Measurements from ENCODE around the gene ADAMTSL5.

The ADAMTSL5 gene

DNA sequence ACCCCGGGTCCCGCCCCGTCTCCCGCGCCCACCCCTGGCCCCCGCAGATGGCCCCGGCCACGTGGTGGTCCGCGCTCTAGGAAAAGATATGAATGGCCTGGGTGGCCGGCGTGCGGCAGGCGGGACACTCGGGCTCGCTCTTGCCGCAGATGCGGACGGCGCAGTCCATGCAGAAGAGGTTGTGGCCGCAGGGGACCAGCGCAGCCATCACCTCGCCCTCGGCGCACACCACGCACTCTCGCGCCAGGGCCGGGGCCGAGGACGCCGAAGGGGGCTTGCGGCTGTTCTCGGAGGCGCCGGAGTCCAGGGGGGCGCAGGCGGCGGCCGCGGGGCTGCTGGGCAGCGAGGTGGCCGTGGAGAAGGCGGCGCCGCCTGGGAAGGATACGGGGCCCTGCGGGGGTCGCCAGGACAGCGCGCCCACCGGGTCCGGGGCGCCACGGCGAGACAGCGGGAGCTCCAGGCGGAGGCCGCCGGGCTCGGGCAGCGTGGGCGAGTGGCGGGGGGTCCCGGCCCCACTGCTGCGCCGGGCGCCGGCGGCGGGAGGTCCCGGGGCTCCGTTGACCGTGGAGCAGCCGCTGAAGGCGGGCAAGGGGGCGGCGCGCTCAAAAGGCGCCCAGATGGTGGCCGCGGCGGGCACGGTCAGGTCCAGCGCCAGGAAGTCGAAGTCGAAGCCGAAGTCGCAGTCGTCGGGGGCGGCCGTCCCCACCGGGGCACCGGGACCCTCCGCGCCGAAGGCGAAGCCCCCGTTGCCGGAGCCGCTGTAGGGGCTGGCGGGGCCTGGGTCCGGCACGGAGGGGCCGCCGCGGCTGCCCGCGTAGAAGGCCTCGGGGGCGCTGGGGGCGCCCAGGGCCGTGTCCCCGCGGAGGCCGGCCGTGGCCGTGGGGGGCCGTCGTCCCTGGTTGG, 42.9 kb upstream of the ADAMTSL5 start:
- no peak for TF ChIP-seq TCF4 (CRISPR knock-in tag; IDR thresholded peaks at IDR 0.05; ENCODE audit: borderline replicate concordance)
- TF ChIP-seq ZC3H10 (CRISPR knock-in tag; IDR thresholded peaks at IDR 0.05), result no peak
- TF ChIP-seq TOX (CRISPR knock-in tag; IDR thresholded peaks at IDR 0.05; ENCODE audit: borderline replicate concordance), result no peak
- TF ChIP-seq, protein P1, sequence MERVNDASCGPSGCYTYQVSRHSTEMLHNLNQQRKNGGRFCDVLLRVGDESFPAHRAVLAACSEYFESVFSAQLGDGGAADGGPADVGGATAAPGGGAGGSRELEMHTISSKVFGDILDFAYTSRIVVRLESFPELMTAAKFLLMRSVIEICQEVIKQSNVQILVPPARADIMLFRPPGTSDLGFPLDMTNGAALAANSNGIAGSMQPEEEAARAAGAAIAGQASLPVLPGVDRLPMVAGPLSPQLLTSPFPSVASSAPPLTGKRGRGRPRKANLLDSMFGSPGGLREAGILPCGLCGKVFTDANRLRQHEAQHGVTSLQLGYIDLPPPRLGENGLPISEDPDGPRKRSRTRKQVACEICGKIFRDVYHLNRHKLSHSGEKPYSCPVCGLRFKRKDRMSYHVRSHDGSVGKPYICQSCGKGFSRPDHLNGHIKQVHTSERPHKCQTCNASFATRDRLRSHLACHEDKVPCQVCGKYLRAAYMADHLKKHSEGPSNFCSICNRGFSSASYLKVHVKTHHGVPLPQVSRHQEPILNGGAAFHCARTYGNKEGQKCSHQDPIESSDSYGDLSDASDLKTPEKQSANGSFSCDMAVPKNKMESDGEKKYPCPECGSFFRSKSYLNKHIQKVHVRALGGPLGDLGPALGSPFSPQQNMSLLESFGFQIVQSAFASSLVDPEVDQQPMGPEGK (CRISPR knock-in tag; IDR thresholded peaks at IDR 0.05; ENCODE audit: borderline replicate concordance), result no peak
- TF ChIP-seq ARNTL (CRISPR knock-in tag; IDR thresholded peaks at IDR 0.05; ENCODE audit: borderline replicate concordance, low read depth), result no peak
- TF ChIP-seq ISL1 (CRISPR knock-in tag; IDR thresholded peaks at IDR 0.05), result no peak
- no peak for TF ChIP-seq ZNF565 (CRISPR knock-in tag; conservative IDR thresholded peaks at IDR 0.05; ENCODE audit: low read depth)
- no peak for TF ChIP-seq ZFP30 (CRISPR knock-in tag; IDR thresholded peaks at IDR 0.05)
- no peak for TF ChIP-seq ZFP3 (CRISPR knock-in tag; IDR thresholded peaks at IDR 0.05)
- TF ChIP-seq ZNF8 (CRISPR knock-in tag; IDR thresholded peaks at IDR 0.05), result no peak
- TF ChIP-seq, protein P2, sequence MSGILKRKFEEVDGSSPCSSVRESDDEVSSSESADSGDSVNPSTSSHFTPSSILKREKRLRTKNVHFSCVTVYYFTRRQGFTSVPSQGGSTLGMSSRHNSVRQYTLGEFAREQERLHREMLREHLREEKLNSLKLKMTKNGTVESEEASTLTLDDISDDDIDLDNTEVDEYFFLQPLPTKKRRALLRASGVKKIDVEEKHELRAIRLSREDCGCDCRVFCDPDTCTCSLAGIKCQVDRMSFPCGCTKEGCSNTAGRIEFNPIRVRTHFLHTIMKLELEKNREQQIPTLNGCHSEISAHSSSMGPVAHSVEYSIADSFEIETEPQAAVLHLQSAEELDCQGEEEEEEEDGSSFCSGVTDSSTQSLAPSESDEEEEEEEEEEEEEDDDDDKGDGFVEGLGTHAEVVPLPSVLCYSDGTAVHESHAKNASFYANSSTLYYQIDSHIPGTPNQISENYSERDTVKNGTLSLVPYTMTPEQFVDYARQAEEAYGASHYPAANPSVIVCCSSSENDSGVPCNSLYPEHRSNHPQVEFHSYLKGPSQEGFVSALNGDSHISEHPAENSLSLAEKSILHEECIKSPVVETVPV (CRISPR knock-in tag; IDR thresholded peaks at IDR 0.05), result no peak
- TF ChIP-seq, protein P3, sequence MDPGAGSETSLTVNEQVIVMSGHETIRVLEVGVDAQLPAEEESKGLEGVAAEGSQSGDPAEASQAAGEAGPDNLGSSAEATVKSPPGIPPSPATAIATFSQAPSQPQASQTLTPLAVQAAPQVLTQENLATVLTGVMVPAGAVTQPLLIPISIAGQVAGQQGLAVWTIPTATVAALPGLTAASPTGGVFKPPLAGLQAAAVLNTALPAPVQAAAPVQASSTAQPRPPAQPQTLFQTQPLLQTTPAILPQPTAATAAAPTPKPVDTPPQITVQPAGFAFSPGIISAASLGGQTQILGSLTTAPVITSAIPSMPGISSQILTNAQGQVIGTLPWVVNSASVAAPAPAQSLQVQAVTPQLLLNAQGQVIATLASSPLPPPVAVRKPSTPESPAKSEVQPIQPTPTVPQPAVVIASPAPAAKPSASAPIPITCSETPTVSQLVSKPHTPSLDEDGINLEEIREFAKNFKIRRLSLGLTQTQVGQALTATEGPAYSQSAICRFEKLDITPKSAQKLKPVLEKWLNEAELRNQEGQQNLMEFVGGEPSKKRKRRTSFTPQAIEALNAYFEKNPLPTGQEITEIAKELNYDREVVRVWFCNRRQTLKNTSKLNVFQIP (CRISPR knock-in tag; IDR thresholded peaks at IDR 0.05; ENCODE audit: borderline replicate concordance, low read depth), result no peak
- TF ChIP-seq PPARA (CRISPR knock-in tag; IDR thresholded peaks at IDR 0.05; ENCODE audit: borderline replicate concordance), result no peak
- no peak for TF ChIP-seq ESRRG (CRISPR knock-in tag; IDR thresholded peaks at IDR 0.05)
- TF ChIP-seq, protein P4, sequence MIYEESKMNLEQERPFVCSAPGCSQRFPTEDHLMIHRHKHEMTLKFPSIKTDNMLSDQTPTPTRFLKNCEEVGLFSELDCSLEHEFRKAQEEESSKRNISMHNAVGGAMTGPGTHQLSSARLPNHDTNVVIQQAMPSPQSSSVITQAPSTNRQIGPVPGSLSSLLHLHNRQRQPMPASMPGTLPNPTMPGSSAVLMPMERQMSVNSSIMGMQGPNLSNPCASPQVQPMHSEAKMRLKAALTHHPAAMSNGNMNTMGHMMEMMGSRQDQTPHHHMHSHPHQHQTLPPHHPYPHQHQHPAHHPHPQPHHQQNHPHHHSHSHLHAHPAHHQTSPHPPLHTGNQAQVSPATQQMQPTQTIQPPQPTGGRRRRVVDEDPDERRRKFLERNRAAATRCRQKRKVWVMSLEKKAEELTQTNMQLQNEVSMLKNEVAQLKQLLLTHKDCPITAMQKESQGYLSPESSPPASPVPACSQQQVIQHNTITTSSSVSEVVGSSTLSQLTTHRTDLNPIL (CRISPR knock-in tag; IDR thresholded peaks at IDR 0.05; ENCODE audit: low read depth), result no peak
- TF ChIP-seq OSR1 (CRISPR knock-in tag; IDR thresholded peaks at IDR 0.05), result no peak
- TF ChIP-seq SNAI2 (CRISPR knock-in tag; IDR thresholded peaks at IDR 0.05), result no peak
- TF ChIP-seq GLIS3 (CRISPR knock-in tag; IDR thresholded peaks at IDR 0.05), result no peak
- no peak for ATAC-seq

DNA sequence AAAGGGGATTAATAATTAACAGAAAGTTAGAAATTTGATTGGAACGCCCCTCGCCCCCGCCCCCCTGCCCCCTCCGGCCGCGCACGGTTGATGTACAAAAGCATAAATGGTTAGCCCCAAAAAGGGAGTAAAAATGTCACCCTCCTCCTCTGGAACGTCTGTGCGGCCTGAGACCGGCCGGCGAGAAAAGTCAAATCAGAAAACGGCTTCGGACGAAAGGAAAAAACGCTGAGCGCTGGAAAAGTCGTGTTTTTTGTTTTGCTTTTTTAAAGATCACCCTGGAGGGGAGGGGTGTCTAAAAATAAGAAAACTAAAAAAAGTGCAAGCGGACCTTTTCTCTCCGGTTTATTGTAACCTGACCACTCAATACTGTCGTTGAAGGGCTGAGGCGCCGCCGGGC, 42.1 kb upstream of the ADAMTSL5 start:
- no peak for ATAC-seq
- no peak for TF ChIP-seq ESRRG (CRISPR knock-in tag; IDR thresholded peaks at IDR 0.05)
- TF ChIP-seq ARNTL (CRISPR knock-in tag; IDR thresholded peaks at IDR 0.05; ENCODE audit: borderline replicate concordance, low read depth), result no peak
- TF ChIP-seq, protein P5, sequence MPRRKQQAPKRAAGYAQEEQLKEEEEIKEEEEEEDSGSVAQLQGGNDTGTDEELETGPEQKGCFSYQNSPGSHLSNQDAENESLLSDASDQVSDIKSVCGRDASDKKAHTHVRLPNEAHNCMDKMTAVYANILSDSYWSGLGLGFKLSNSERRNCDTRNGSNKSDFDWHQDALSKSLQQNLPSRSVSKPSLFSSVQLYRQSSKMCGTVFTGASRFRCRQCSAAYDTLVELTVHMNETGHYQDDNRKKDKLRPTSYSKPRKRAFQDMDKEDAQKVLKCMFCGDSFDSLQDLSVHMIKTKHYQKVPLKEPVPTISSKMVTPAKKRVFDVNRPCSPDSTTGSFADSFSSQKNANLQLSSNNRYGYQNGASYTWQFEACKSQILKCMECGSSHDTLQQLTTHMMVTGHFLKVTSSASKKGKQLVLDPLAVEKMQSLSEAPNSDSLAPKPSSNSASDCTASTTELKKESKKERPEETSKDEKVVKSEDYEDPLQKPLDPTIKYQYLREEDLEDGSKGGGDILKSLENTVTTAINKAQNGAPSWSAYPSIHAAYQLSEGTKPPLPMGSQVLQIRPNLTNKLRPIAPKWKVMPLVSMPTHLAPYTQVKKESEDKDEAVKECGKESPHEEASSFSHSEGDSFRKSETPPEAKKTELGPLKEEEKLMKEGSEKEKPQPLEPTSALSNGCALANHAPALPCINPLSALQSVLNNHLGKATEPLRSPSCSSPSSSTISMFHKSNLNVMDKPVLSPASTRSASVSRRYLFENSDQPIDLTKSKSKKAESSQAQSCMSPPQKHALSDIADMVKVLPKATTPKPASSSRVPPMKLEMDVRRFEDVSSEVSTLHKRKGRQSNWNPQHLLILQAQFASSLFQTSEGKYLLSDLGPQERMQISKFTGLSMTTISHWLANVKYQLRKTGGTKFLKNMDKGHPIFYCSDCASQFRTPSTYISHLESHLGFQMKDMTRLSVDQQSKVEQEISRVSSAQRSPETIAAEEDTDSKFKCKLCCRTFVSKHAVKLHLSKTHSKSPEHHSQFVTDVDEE (CRISPR knock-in tag; IDR thresholded peaks at IDR 0.05), result no peak
- no peak for TF ChIP-seq ZFP3 (CRISPR knock-in tag; IDR thresholded peaks at IDR 0.05)
- no peak for TF ChIP-seq ZFP30 (CRISPR knock-in tag; IDR thresholded peaks at IDR 0.05)
- no peak for TF ChIP-seq SNAI2 (CRISPR knock-in tag; IDR thresholded peaks at IDR 0.05)
- TF ChIP-seq, protein P2 (CRISPR knock-in tag; IDR thresholded peaks at IDR 0.05), result no peak
- no peak for TF ChIP-seq CSDC2 (CRISPR knock-in tag; IDR thresholded peaks at IDR 0.05)
- TF ChIP-seq ZC3H10 (CRISPR knock-in tag; IDR thresholded peaks at IDR 0.05), result no peak
- TF ChIP-seq TCF4 (CRISPR knock-in tag; IDR thresholded peaks at IDR 0.05; ENCODE audit: borderline replicate concordance), result no peak
- TF ChIP-seq ZNF8 (CRISPR knock-in tag; IDR thresholded peaks at IDR 0.05), result no peak
- TF ChIP-seq GLIS3 (CRISPR knock-in tag; IDR thresholded peaks at IDR 0.05), result no peak
- TF ChIP-seq, protein P3 (CRISPR knock-in tag; IDR thresholded peaks at IDR 0.05; ENCODE audit: borderline replicate concordance, low read depth), result no peak
- TF ChIP-seq, protein P1 (CRISPR knock-in tag; IDR thresholded peaks at IDR 0.05; ENCODE audit: borderline replicate concordance), result no peak
- no peak for TF ChIP-seq PPARA (CRISPR knock-in tag; IDR thresholded peaks at IDR 0.05; ENCODE audit: borderline replicate concordance)
- TF ChIP-seq TOX (CRISPR knock-in tag; IDR thresholded peaks at IDR 0.05; ENCODE audit: borderline replicate concordance), result no peak
- TF ChIP-seq ZNF565 (CRISPR knock-in tag; conservative IDR thresholded peaks at IDR 0.05; ENCODE audit: low read depth), result no peak
